ENCODE measurements around the gene METTL9.
"Not testable (repeated sequence)": the region's sequence is repeated elsewhere in the genome, so short reads cannot be mapped to it uniquely, and the experiment has no call there.

Gene METTL9

DNA sequence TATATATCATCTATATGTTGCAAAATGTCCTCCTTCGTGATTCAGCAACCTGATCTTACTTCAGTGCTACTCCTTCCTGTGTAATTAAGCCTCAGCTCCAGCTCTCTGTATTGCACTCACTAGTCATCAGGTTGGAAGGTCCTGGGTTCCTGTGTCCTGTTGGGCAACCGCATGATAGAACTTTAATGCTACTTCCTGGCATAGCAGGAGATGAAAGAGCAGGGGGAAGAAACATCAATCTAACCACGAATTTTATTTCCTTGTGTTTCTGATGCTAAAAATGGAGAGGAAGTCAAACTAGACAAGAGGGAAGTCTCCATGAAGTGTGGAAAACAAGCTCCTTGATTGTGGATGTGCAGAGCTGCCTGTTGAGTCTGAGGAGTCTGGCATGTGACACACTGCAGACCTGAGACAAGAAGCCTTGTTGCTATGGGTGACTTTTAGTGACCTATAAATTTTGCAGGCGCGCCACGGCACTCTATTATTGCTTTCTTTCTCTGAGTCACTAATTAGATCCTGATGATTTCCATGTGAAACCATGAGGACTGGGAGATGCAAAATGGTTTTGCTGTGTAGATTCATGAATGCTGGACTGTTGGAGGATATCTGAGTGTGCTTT lies 27.4 kb downstream of the METTL9 start:
- Histone ChIP-seq H3K36me3 (ENCODE audit: low read length) (peaks cover 15% of the 10 kb centered on the region; the same call in 1 of the 2 replicates), H3K79me2 (ENCODE audit: insufficient read depth, low read length) (no peaks in the 10 kb centered on the region), H4K20me1 (ENCODE audit: low read depth, low read length) (no peaks in the 10 kb centered on the region), H3K27me3 (ENCODE audit: low read length) (no peaks in the 10 kb centered on the region), H3K9ac (ENCODE audit: low read length) (no peak overlapping the region), H2AFZ (ENCODE audit: low read depth, low read length, severe bottlenecking) (no peak overlapping the region), H3K9me3 (ENCODE audit: insufficient read depth, low read length) (no peaks in the 10 kb centered on the region), H3K4me3 (ENCODE audit: insufficient read depth, low read length, poor library complexity, severe bottlenecking) (no peak overlapping the region), H3F3A (ENCODE audit: insufficient read depth) (no peaks in the 10 kb centered on the region), H3K4me2 (ENCODE audit: low read depth, low read length, poor library complexity, severe bottlenecking) (no peak overlapping the region), H3K27ac (ENCODE audit: low read depth, low read length) (no peak overlapping the region), H3K9me2 (replicated peaks; ENCODE audit: insufficient read depth, low read length) (no peaks in the 10 kb centered on the region)
- TF ChIP-seq, protein P1, sequence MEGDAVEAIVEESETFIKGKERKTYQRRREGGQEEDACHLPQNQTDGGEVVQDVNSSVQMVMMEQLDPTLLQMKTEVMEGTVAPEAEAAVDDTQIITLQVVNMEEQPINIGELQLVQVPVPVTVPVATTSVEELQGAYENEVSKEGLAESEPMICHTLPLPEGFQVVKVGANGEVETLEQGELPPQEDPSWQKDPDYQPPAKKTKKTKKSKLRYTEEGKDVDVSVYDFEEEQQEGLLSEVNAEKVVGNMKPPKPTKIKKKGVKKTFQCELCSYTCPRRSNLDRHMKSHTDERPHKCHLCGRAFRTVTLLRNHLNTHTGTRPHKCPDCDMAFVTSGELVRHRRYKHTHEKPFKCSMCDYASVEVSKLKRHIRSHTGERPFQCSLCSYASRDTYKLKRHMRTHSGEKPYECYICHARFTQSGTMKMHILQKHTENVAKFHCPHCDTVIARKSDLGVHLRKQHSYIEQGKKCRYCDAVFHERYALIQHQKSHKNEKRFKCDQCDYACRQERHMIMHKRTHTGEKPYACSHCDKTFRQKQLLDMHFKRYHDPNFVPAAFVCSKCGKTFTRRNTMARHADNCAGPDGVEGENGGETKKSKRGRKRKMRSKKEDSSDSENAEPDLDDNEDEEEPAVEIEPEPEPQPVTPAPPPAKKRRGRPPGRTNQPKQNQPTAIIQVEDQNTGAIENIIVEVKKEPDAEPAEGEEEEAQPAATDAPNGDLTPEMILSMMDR (IDR thresholded peaks at IDR 0.05; ENCODE audit: insufficient read depth, low read length, poor library complexity, severe bottlenecking), result no peak
- TF ChIP-seq EZH2phosphoT487 (conservative IDR thresholded peaks at IDR 0.05; ENCODE audit: low read length), result no peak

DNA sequence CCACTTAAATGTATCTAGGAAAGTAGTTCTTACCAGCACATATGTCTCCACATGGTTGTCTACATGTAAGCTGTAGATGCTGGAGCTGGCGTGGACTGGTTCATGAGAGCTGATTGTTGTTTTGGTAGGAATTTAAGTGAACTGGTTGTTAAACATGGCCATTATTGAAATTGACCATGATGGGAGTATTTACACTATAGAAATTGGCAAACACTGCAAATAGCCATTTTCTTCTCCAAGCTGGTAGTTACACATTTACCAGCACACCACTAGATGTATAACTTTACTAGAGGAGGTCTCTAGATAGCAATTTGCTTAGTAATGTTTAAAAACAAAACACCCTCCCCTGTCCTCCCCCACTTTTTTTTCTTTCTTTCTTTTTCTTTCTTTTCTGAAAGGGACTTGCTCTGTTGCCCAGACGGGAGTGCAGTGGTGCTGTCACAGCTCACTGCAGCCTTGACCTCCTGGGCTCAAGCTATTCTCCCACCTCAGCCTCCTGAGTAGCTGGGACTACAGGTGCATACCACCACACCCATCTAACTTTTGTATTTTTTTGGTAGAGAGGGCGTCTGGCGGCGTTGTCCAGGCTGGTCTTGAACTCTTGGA lies 28.8 kb downstream of the METTL9 start:
- no peak overlapping the region for H3K9ac ChIP-seq (ENCODE audit: low read length)

DNA sequence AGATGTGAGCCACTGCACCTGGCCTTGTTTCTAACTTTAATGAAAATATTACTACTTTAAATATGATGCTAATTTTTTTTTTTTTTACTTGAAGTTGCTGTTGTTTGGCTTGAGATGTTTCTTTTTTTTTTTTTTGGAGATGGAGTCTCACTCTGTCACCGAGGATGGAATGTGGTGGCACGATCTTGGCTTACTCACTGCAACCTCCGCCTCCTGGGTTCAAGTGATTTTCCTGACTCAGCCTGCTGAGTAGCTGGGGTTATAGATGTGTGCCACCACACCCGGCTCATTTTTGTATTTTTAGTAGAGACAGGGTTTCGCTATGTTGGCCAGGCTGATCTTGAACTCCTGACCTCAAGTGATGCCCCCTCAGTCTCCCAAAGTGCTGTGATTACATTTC lies 29.4 kb downstream of the METTL9 start:
- Histone ChIP-seq H3K4me3 (ENCODE audit: insufficient read depth, low read length, poor library complexity, severe bottlenecking) (no peak overlapping the region), H3K79me2 (ENCODE audit: insufficient read depth, low read length) (no peaks in the 10 kb centered on the region), H3K27ac (ENCODE audit: low read depth, low read length) (no peak overlapping the region), H3F3A (ENCODE audit: insufficient read depth) (no peaks in the 10 kb centered on the region), H3K9me2 (replicated peaks; ENCODE audit: insufficient read depth, low read length) (no peaks in the 10 kb centered on the region), H3K4me2 (ENCODE audit: low read depth, low read length, poor library complexity, severe bottlenecking) (no peak overlapping the region), H3K9me3 (ENCODE audit: insufficient read depth, low read length) (no peaks in the 10 kb centered on the region), H3K36me3 (ENCODE audit: low read length) (peaks cover 6% of the 10 kb centered on the region; the same call in 1 of the 2 replicates), H4K20me1 (ENCODE audit: low read depth, low read length) (no peaks in the 10 kb centered on the region), H2AFZ (ENCODE audit: low read depth, low read length, severe bottlenecking) (no peak overlapping the region), H3K9ac (ENCODE audit: low read length) (no peak overlapping the region), H3K27me3 (ENCODE audit: low read length) (no peaks in the 10 kb centered on the region)
- TF ChIP-seq, protein P1 (IDR thresholded peaks at IDR 0.05; ENCODE audit: insufficient read depth, low read length, poor library complexity, severe bottlenecking), result no peak
- TF ChIP-seq EZH2phosphoT487 (conservative IDR thresholded peaks at IDR 0.05; ENCODE audit: low read length), result no peak

More for the DNA sequence above, 28.8 kb downstream of the METTL9 start:
- no peak overlapping the region for H3K4me3 ChIP-seq (ENCODE audit: insufficient read depth, low read length, poor library complexity, severe bottlenecking)
- no peaks in the 10 kb centered on the region for H3F3A ChIP-seq (ENCODE audit: insufficient read depth)
- H3K79me2 ChIP-seq (ENCODE audit: insufficient read depth, low read length), result no peaks in the 10 kb centered on the region
- H3K9me2 ChIP-seq (replicated peaks; ENCODE audit: insufficient read depth, low read length), result no peaks in the 10 kb centered on the region
- H3K27ac ChIP-seq (ENCODE audit: low read depth, low read length), result no peak overlapping the region
- H4K20me1 ChIP-seq (ENCODE audit: low read depth, low read length), result no peaks in the 10 kb centered on the region
- TF ChIP-seq EZH2phosphoT487 (conservative IDR thresholded peaks at IDR 0.05; ENCODE audit: low read length), result no peak
- H3K9me3 ChIP-seq (ENCODE audit: insufficient read depth, low read length), result no peaks in the 10 kb centered on the region
- peaks cover 6% of the 10 kb centered on the region; the same call in 1 of the 2 replicates for H3K36me3 ChIP-seq (ENCODE audit: low read length)
- H3K27me3 ChIP-seq (ENCODE audit: low read length), result no peaks in the 10 kb centered on the region
- no peak overlapping the region for H3K4me2 ChIP-seq (ENCODE audit: low read depth, low read length, poor library complexity, severe bottlenecking)
- no peak overlapping the region for H2AFZ ChIP-seq (ENCODE audit: low read depth, low read length, severe bottlenecking)

DNA sequence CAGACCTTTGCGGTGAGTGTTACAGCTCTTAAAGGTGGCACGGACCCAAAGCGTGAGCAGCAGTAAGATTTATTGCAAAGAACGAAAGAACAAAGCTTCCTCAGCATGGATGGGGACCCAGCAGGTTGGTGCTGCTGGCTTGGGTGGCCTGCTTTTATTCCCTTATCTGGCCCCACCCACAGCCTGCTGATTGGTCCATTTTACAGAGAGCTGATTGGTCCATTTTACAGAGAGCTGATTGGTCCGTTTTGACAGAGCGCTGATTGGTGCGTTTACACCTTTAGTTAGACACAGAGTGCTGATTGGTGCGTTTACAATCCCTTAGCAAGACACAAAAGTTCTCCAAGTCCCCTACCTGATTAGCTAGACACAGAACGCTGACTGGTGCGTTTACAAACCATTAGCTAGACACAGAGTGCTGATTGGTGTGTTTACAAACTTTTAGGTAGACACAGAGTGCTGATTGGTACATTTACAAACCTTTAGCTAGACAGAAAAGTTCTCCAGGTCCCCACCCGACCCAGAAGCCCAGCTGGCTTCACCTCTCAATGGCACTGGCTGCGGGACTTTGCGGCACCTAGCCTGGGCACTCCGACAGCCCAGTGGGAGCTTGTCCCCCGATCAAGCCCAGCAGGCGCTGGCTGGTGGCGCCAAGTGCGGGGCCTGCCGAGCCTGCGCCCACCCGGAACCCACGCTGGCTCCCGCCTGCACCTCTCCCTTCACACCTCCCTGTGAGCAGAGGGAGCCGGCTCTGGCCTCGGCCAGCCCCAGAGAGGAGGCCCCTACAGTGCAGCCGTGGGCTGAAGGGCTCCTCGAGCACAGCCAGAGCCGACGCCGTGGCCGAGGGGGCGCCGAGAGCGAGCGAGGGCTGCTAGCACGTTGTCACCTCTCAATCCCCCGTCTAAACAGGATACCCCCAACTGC lies 30.5 kb downstream of the METTL9 start:
- not testable (repeated sequence) for H3K9me3 ChIP-seq (ENCODE audit: insufficient read depth, low read length); H3K9me2 ChIP-seq (replicated peaks; ENCODE audit: insufficient read depth, low read length); H3K27ac ChIP-seq (ENCODE audit: low read depth, low read length); H3F3A ChIP-seq (ENCODE audit: insufficient read depth); H3K4me3 ChIP-seq (ENCODE audit: insufficient read depth, low read length, poor library complexity, severe bottlenecking); H3K79me2 ChIP-seq (ENCODE audit: insufficient read depth, low read length); H3K9ac ChIP-seq (ENCODE audit: low read length); H4K20me1 ChIP-seq (ENCODE audit: low read depth, low read length); H3K36me3 ChIP-seq (ENCODE audit: low read length); H3K27me3 ChIP-seq (ENCODE audit: low read length); H2AFZ ChIP-seq (ENCODE audit: low read depth, low read length, severe bottlenecking); H3K4me2 ChIP-seq (ENCODE audit: low read depth, low read length, poor library complexity, severe bottlenecking)

DNA sequence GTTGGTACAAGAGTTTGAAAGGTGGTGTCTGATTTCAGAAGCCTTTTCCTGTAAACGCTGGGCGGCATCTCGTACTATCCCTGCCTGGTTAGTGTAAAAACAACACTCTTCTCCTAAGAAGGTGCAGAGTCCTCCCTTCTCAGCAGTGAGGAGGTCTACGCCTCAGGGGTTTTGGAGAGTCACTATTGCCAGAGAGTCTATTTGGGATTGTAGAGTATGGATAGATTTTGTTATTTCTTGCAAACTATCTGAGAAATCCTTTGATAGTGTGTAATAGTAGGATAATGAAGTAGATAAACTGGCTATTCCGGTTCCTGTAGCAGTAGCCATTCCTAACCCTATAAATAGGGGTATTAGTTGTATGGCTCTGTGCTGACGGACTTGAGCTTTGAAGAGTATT lies 31.5 kb downstream of the METTL9 start:
- not testable (repeated sequence) for H3K9ac ChIP-seq (ENCODE audit: low read length); H3K27me3 ChIP-seq (ENCODE audit: low read length); H3K9me3 ChIP-seq (ENCODE audit: insufficient read depth, low read length); H3K36me3 ChIP-seq (ENCODE audit: low read length); H3F3A ChIP-seq (ENCODE audit: insufficient read depth); H2AFZ ChIP-seq (ENCODE audit: low read depth, low read length, severe bottlenecking); H4K20me1 ChIP-seq (ENCODE audit: low read depth, low read length); H3K4me2 ChIP-seq (ENCODE audit: low read depth, low read length, poor library complexity, severe bottlenecking); H3K27ac ChIP-seq (ENCODE audit: low read depth, low read length); H3K79me2 ChIP-seq (ENCODE audit: insufficient read depth, low read length); H3K4me3 ChIP-seq (ENCODE audit: insufficient read depth, low read length, poor library complexity, severe bottlenecking); H3K9me2 ChIP-seq (replicated peaks; ENCODE audit: insufficient read depth, low read length)

DNA sequence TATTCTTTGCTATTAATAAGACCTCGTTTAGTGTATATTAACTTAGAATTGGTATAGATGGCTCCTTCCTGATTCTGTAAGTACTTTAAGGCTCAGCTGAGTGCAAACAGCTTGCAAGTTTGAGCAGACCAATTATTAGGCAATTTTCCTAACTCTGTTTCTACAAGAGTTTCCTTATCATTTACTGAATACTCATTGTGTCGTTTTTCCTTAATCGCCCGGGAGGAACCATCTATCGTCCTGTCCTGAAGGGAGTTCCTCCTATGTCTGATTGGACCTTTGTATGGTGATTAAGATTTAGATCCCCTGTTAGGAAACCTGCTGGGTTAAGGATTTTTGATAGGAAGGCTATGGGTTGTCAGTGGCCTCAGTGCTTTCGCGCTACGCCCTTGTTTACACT lies 32.0 kb downstream of the METTL9 start:
- H3K9me3 ChIP-seq (ENCODE audit: insufficient read depth, low read length); H3K36me3 ChIP-seq (ENCODE audit: low read length); H3K4me2 ChIP-seq (ENCODE audit: low read depth, low read length, poor library complexity, severe bottlenecking); H3K27ac ChIP-seq (ENCODE audit: low read depth, low read length); H3K9ac ChIP-seq (ENCODE audit: low read length); H2AFZ ChIP-seq (ENCODE audit: low read depth, low read length, severe bottlenecking); H3K27me3 ChIP-seq (ENCODE audit: low read length); H3K9me2 ChIP-seq (replicated peaks; ENCODE audit: insufficient read depth, low read length); H3K79me2 ChIP-seq (ENCODE audit: insufficient read depth, low read length); H4K20me1 ChIP-seq (ENCODE audit: low read depth, low read length); H3K4me3 ChIP-seq (ENCODE audit: insufficient read depth, low read length, poor library complexity, severe bottlenecking); H3F3A ChIP-seq (ENCODE audit: insufficient read depth): not testable (repeated sequence)
